Measurements from ENCODE around the gene WDR44.

WDR44 gene

GRCh38 chrX:118498351-118498750 is 152.4 kb downstream of the WDR44 start:
- TF ChIP-seq JUND (IDR thresholded peaks at IDR 0.05; ENCODE audit: low read depth): no peak
- in situ Hi-C loops (cut with HindIII; ENCODE audit: low pct_unique_long_range_greater_than_20kb, low sequenced_read_pairs): no loop called here
- no peak for DNase-seq (ENCODE audit: low read depth in 1 of 2, low spot score in 1 of 2)

DNA sequence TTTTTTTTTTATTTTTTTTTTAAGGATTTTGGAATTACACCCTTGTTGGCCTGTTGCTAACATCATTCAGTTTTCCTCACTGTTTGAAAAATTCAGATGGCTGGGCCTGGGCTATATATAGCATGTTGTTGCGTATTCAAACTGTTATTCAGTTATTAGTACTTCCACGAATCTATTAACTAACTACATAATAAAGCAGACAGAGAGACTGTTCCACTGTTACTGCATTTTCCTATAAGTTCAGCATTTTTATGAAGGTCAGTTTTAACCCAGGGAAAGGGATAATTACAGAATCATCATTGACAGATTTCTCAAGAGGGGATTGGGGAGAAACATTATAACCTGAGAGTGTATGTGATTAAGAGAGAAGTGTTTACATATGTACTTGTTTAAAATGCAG is 152.8 kb downstream of the WDR44 start:
- in situ Hi-C loops (cut with HindIII; ENCODE audit: low pct_unique_long_range_greater_than_20kb, low sequenced_read_pairs): no loop called here
- no peak for TF ChIP-seq JUND (IDR thresholded peaks at IDR 0.05; ENCODE audit: low read depth)
- DNase-seq (ENCODE audit: low read depth in 1 of 2, low spot score in 1 of 2): no peak

GRCh38 chrX:118499295-118499694 is 153.4 kb downstream of the WDR44 start:
- in situ Hi-C loops (cut with HindIII; ENCODE audit: low pct_unique_long_range_greater_than_20kb, low sequenced_read_pairs): no loop called here
- no peak for DNase-seq (ENCODE audit: low read depth in 1 of 2, low spot score in 1 of 2)
- TF ChIP-seq JUND (IDR thresholded peaks at IDR 0.05; ENCODE audit: low read depth): no peak
